Measurements from ENCODE around the gene KYAT1.

GRCh38 chr9:128920381-128921058 lies 38.8 kb upstream of the KYAT1 start, which contains the start of gene PHYHD1:
- TF ChIP-seq EZH2 (IDR thresholded peaks at IDR 0.05; ENCODE audit: insufficient read depth, low read length): no peak
- TF ChIP-seq CTCF (IDR thresholded peaks at IDR 0.05; ENCODE audit: insufficient read depth, low read depth, low read length): no peak
